Activated CD8-positive, alpha-beta T cell treated with anti-CD3 and anti-CD28 coated beads, Interleukin-2, amount 10 ng/mL, durations not matched to agents 7 days and 5 days (primary cell): Measurements from ENCODE around the gene PHTF1. TPM values are rescaled to one million over a fixed set of nuclear protein-coding genes. Genes with fewer than 3 reads are reported as not detected.
"Not testable (repeated sequence)": the region's sequence is repeated elsewhere in the genome, so short reads cannot be mapped to it uniquely, and the experiment has no call there.

ENCODE experiments used
- ATAC-seq: fragments of 150-1000 bp; cut with Tn5 transposase; one replicate; pipeline ENCODE4 v1.10.0; 2021; ENCODE audit warnings: moderate library complexity
- CTCF ChIA-PET: fragments of 350-600 bp; sonication (Branson Sonifier 250); formaldehyde crosslinking; loops from one replicate; lab custom pipeline; 2021; ENCODE audit warnings: antibody characterized with exemption; lab: Charles Lee
- POLR2A ChIA-PET: fragments of 350-600 bp; sonication (Branson Sonifier 250); formaldehyde crosslinking; loops from one replicate; lab custom pipeline; 2021; ENCODE audit warnings: antibody characterized with exemption; lab: Charles Lee
- DNase-seq: peaks from one replicate; pipeline ENCODE4 v3.0.0-alpha.2; 2020
- H3K27ac Mint-ChIP-seq: one replicate; pipeline ENCODE4 v1.8.0; 2021; ENCODE audit warnings: mild to moderate bottlenecking, mixed read lengths
- H3K27me3 Mint-ChIP-seq: one replicate; pipeline ENCODE4 v1.8.0; 2021; ENCODE audit warnings: low read depth, mixed read lengths
- H3K36me3 Mint-ChIP-seq: one replicate; pipeline ENCODE4 v1.8.0; 2021; ENCODE audit warnings: low read depth, mixed read lengths
- H3K4me1 Mint-ChIP-seq: one replicate; pipeline ENCODE4 v1.8.0; 2021; ENCODE audit warnings: low read depth, mixed read lengths
- H3K4me3 Mint-ChIP-seq: one replicate; pipeline ENCODE4 v1.8.0; 2021; ENCODE audit warnings: mild to moderate bottlenecking, mixed read lengths
- H3K9me3 Mint-ChIP-seq: one replicate; pipeline ENCODE4 v1.8.0; 2022; ENCODE audit warnings: mixed read lengths; ENCODE audit not compliant: insufficient read depth
- total RNA-seq, 2 experiments: library from RNA; stranded (reverse); gene quantifications; one replicate each; pipeline ENCODE4 v1.2.3, GENCODE V29; 2021

Gene PHTF1
- total RNA-seq, 2 experiments from 2014 or later: 24.8 to 25.2 TPM

DNA sequence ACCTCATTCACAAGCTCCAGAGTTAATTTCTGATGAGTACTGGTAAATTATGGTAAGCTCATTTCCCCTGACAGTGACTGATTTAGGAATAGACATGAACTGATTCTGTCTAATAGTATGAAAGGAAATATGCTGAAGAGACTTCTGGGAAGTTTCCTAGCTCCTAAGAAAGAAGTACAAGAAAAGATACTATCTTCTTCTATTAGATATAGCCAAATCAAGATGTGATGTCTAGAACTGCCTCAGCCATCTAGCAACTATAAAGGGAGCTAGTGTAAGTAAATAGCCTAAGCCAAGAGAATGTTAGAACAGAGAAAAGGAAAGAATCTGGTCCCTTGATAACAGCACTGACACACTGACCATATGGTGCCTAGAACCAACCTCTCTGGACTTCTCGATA lies 10.7 kb upstream of the PHTF1 start:
- H3K9me3 Mint-ChIP-seq: no peaks in the 10 kb centered on the region
- DNase-seq: no peak
- ATAC-seq: no peak
- H3K4me3 Mint-ChIP-seq: no peak overlapping the region
- POLR2A ChIA-PET: interaction anchor here (0.8 kb wide), 1 partner anchor 11 kb away, joined by 3 read pairs; the partner anchor contains the start of gene PHTF1
- no peaks in the 10 kb centered on the region for H3K27me3 Mint-ChIP-seq
- H3K36me3 Mint-ChIP-seq: peaks cover 58% of the 10 kb centered on the region
- CTCF ChIA-PET: interaction anchor here (0.6 to 2.6 kb wide), 2 partner anchors 14 to 924 kb away, joined by 3 to 8 read pairs; no protein-coding TSS in a partner anchor
- H3K27ac Mint-ChIP-seq: no peak overlapping the region
- H3K4me1 Mint-ChIP-seq: peaks cover 20% of the 10 kb centered on the region

DNA sequence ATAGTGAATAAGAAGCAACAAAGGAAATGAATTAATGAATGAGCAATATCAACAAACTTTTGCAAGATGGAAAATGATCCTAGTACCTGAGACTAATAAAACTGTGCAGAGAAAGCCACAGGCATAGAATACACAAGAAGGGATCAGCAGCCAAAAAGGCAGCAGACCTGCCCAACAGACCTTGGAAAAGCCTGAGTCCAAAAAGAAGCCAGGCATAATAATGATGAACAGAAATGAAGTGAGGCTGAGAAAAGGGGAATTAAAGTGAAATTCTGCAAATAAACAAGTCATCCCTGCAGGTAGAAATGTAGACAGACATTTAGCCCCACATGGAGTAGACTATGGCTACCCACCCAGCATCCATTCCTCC lies 10.3 kb upstream of the PHTF1 start:
- CTCF ChIA-PET: interaction anchor here (0.6 to 2.6 kb wide), 2 partner anchors 14 to 925 kb away, joined by 3 to 8 read pairs; no protein-coding TSS in a partner anchor

GRCh38 chr1:113768916-113769600 lies 9.8 kb upstream of the PHTF1 start:
- CTCF ChIA-PET: interaction anchor here (2.6 kb wide), 1 partner anchor 15 kb away, joined by 8 read pairs; no protein-coding TSS in a partner anchor

More for the DNA sequence above, 10.3 kb upstream of the PHTF1 start:
- H3K36me3 Mint-ChIP-seq: peaks cover 62% of the 10 kb centered on the region
- H3K4me3 Mint-ChIP-seq: no peak overlapping the region
- H3K27ac Mint-ChIP-seq: no peak overlapping the region
- POLR2A ChIA-PET: no interaction called here
- ATAC-seq (no peak), DNase-seq (no peak)
- H3K27me3 Mint-ChIP-seq: no peaks in the 10 kb centered on the region
- H3K9me3 Mint-ChIP-seq: no peaks in the 10 kb centered on the region
- peaks cover 20% of the 10 kb centered on the region for H3K4me1 Mint-ChIP-seq

DNA sequence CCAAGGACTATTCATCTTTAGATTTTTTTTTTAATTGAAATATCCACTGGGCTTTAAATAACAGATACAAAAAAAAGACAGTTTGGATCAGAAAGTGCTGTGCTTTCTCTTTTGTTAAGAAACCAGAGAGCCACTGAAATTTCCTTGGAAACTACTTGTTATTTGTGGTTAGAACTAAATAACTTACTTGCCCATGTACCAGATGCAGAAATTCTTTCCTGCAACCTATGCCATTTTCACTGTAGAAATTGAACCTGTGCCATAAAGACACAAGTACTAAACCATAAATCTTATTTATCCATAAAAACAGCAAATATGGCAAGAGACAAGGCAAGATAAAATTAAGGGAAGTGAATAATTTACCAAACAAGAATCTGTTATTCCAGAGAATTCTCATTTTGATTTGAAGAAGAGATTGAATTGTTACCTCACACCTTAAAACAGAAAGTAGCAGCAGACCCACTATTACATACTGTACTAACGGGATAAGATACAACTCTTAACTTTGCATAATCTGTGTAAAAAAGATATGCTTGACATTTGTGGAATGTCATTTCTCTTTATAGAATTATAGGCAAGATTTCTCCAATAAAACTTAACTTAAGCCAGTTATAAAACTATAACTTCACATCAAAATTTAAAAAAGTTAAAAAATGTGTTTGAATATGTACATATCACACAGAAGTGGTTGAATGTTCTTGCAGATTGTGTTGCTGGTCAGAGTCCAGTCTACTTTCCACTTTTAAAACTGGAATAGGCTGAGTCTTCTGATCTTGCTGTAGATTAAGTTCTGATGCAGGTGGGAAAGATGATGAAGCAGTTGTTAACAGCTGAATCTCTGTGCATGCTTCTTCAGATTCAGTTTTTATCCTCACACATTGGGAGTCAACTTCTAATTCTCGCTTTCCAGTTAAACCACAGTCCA lies 6.3 kb upstream of the PHTF1 start:
- Mint-ChIP-seq H3K36me3 (peaks cover 60% of the 10 kb centered on the region), H3K9me3 (no peaks in the 10 kb centered on the region), H3K27ac (no peak overlapping the region), H3K4me1 (peaks cover 18% of the 10 kb centered on the region), H3K27me3 (no peaks in the 10 kb centered on the region), H3K4me3 (no peak overlapping the region)
- ATAC-seq (no peak), DNase-seq (no peak)
- ChIA-PET CTCF (no interaction called here), POLR2A (no interaction called here)

More at GRCh38 chr1:113768916-113769600, 9.8 kb upstream of the PHTF1 start:
- ATAC-seq (no peak), DNase-seq (no peak)
- Mint-ChIP-seq H3K27me3 (no peaks in the 10 kb centered on the region), H3K36me3 (peaks cover 64% of the 10 kb centered on the region), H3K27ac (peak overlapping the region; percentile 2), H3K9me3 (no peaks in the 10 kb centered on the region), H3K4me3 (no peak overlapping the region), H3K4me1 (peaks cover 20% of the 10 kb centered on the region)
- POLR2A ChIA-PET: interaction anchor here (1.0 kb wide), 1 partner anchor 10 kb away, joined by 6 read pairs; the partner anchor contains the start of gene PHTF1

- CTCF ChIA-PET: no interaction called here
- Mint-ChIP-seq H3K27me3 (no peaks in the 10 kb centered on the region), H3K4me1 (peaks cover 11% of the 10 kb centered on the region), H3K36me3 (peaks cover 48% of the 10 kb centered on the region), H3K9me3 (no peaks in the 10 kb centered on the region), H3K4me3 (no peak overlapping the region), H3K27ac (no peak overlapping the region)
- ATAC-seq (no peak), DNase-seq (no peak)
- POLR2A ChIA-PET: interaction anchor here (1.1 kb wide), 1 partner anchor 165 kb away, joined by 3 read pairs; the partner anchor contains the start of gene HIPK1
These were observed 4.4 kb upstream of the PHTF1 start for GRCh38 chr1:113763661-113764060.

- POLR2A ChIA-PET: no interaction called here
- Mint-ChIP-seq H3K27me3 (no peaks in the 10 kb centered on the region), H3K27ac (no peak overlapping the region), H3K9me3 (no peaks in the 10 kb centered on the region), H3K4me1 (peaks cover 17% of the 10 kb centered on the region), H3K4me3 (no peak overlapping the region), H3K36me3 (peaks cover 41% of the 10 kb centered on the region)
- ATAC-seq (no peak), DNase-seq (no peak)
- CTCF ChIA-PET: interaction anchor here (1.3 kb wide), 1 partner anchor 689 kb away, joined by 3 read pairs; the partner anchor contains the start of gene LRIG2
These were observed 2.7 kb upstream of the PHTF1 start for GRCh38 chr1:113761937-113762336.

DNA sequence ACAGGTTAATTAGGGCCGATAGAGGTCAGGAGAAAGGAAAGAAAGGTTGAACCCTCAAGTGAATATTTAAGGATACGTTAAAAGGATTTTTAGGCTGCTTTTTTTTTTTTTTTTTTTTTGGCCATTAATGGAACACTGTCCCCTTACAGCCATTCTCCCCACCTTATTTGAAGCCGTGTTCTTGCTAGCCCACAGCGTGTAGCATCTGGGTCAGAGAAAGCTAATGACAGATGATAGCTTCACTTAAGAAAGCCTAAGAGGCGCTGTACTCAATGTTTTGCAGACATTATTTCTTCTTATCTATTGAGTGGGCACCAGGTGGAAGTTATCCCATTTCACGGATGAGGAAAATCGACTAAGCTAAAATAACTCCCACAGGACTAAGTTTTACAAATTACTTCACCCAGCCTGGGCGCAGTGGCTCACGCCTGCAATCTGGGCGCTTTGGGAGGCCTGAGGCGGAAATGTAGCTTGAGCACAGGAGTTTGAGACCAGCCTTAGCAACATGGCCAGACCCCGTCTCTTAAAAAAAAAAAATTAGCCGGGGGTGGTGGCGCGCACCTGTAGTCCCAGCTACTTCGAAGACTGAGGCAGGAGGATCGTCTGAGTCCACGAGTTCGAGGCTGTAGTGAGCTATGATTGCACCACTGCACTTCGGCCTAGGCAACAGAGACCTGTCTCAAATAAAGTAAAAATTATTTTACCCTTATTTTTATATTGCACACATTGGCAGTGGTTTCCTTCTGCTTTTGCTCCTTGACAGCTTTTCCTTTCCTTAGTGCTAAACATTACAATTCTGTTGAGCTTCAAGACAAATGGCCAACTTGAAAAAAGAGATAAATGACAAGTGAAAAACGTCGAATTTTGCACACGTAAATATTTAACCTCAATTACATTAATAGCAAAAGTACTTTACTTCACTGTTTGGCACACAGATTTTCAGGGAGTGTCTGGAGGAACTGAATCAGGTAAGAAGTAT lies 1.1 kb upstream of the PHTF1 start:
- H3K9me3 Mint-ChIP-seq: no peaks in the 10 kb centered on the region
- peak overlapping the region; percentile 90 for H3K4me3 Mint-ChIP-seq
- DNase-seq (no peak), ATAC-seq (no peak)
- H3K36me3 Mint-ChIP-seq: peaks cover 40% of the 10 kb centered on the region
- CTCF ChIA-PET: interaction anchor here (0.6 to 1.5 kb wide), 12 partner anchors 12 to 218 kb away, joined by 3 to 5 read pairs (median 4); partner anchors contain the start of genes OLFML3 and RSBN1
- H3K4me1 Mint-ChIP-seq: peaks cover 30% of the 10 kb centered on the region
- no peaks in the 10 kb centered on the region for H3K27me3 Mint-ChIP-seq
- POLR2A ChIA-PET: interaction anchor here (0.6 to 3.3 kb wide), 8 partner anchors 8 to 625 kb away, joined by 3 to 23 read pairs (median 6); partner anchors contain the start of gene RSBN1
- H3K27ac Mint-ChIP-seq: peak overlapping the region; percentile 96

- no peaks in the 10 kb centered on the region for H3K27me3 Mint-ChIP-seq
- DNase-seq (peak; percentile 73), ATAC-seq (peak; percentile 68)
- peaks cover 33% of the 10 kb centered on the region for H3K4me1 Mint-ChIP-seq
- H3K36me3 Mint-ChIP-seq: peaks cover 40% of the 10 kb centered on the region
- ChIA-PET CTCF (interaction anchor here (0.9 to 2.1 kb wide), 6 partner anchors 27 to 686 kb away, joined by 3 to 6 read pairs (median 4); partner anchors contain the start of genes LRIG2, OLFML3 and RSBN1), POLR2A (interaction anchor here (1.0 to 3.3 kb wide), 7 partner anchors 10 to 172 kb away, joined by 3 to 23 read pairs (median 6); partner anchors contain the start of gene RSBN1)
- peak overlapping the region; percentile 96 for H3K27ac Mint-ChIP-seq
- no peaks in the 10 kb centered on the region for H3K9me3 Mint-ChIP-seq
- H3K4me3 Mint-ChIP-seq: peak overlapping the region; percentile 90
These were observed 504 bp downstream of the PHTF1 start for GRCh38 chr1:113758631-113759332.

- POLR2A ChIA-PET: interaction anchor here (1.0 kb wide), 1 partner anchor 55 kb away, joined by 7 read pairs; the partner anchor contains the start of gene RSBN1
- Mint-ChIP-seq H3K4me3 (peak overlapping the region; percentile 90), H3K36me3 (peaks cover 40% of the 10 kb centered on the region), H3K4me1 (peaks cover 33% of the 10 kb centered on the region), H3K27me3 (no peaks in the 10 kb centered on the region), H3K27ac (no peak overlapping the region), H3K9me3 (no peaks in the 10 kb centered on the region)
- CTCF ChIA-PET: interaction anchor here (1.1 kb wide), 1 partner anchor 55 kb away, joined by 3 read pairs; no protein-coding TSS in a partner anchor
- DNase-seq (no peak), ATAC-seq (no peak)
These were observed 2.8 kb downstream of the PHTF1 start for GRCh38 chr1:113756461-113756860.

DNA sequence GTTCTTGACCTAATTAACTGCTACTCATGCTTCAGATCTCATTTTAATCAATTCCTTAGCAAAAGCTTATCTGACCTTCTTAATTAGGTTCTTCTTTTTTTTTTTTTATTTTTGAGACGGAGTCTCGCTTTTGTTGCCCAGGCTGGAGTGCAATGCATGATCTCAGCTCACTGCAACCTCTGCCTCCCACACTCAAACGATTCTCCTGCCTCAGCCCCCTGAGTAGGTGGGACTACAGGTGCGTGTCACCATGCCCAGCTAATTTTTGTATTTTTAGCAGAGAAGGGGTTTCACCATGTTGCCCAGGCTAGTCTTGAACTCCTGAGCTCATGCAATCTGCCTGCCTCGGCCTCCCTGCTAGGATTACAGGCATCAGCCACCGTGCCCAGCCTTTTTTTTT lies 6.0 kb downstream of the PHTF1 start:
- H3K4me3 Mint-ChIP-seq, DNase-seq, H3K9me3 Mint-ChIP-seq, H3K27me3 Mint-ChIP-seq, CTCF ChIA-PET, POLR2A ChIA-PET, H3K27ac Mint-ChIP-seq, ATAC-seq: not testable (repeated sequence)
- H3K36me3 Mint-ChIP-seq: peaks cover 47% of the 10 kb centered on the region
- H3K4me1 Mint-ChIP-seq: peaks cover 24% of the 10 kb centered on the region
